ENCODE results near the gene LPAR5. TPM values are rescaled to one million over a fixed set of nuclear protein-coding genes. Genes with fewer than 3 reads are reported as not detected.

LPAR5 gene
- total RNA-seq: 10 to 100 TPM in 1 of 2 donors, 1 to 10 TPM in 1; 5.6 to 10.6 TPM

- Mint-ChIP-seq H3K9me3 (no peaks in the 10 kb centered on the region), H3K4me1 (ENCODE audit: low read depth in 2 of 2) (peaks cover 39 to 41% of the 10 kb centered on the region in 2 donors), H3K4me3 (peak within 1 kb of the TSS; percentile 65), H3K27me3 (no peaks in the 10 kb centered on the region), H3K27ac (peak within 1 kb of the TSS; percentile 71 to 87), H3K36me3 (no peaks in the 10 kb centered on the region)
- DNase-seq (ENCODE audit: low spot score): no peak
- ATAC-seq: peak; percentile 58 to 72
These were observed at the start of gene LPAR5 for GRCh38 chr12:6635856-6636531. TSS of gene LPAR5 (minus strand) at chr12:6635959. CDS start at chr12:6621248, 14,711 bp downstream.

GRCh38 chr12:6684609-6685008, 48.9 kb upstream of the LPAR5 start:
- Mint-ChIP-seq H3K4me3 (peak overlapping the region; percentile 54), H3K27ac (peak overlapping the region; percentile 76 to 81), H3K4me1 (ENCODE audit: low read depth in 2 of 2) (peaks cover 45 to 49% of the 10 kb centered on the region in 2 donors), H3K36me3 (peaks cover 17% of the 10 kb centered on the region), H3K27me3 (no peaks in the 10 kb centered on the region), H3K9me3 (no peaks in the 10 kb centered on the region)
- DNase-seq (ENCODE audit: low spot score) (no peak), ATAC-seq (no peak)

- no peak for DNase-seq (ENCODE audit: low spot score)
These were observed 41.2 kb upstream of the LPAR5 start for GRCh38 chr12:6676962-6677361.

GRCh38 chr12:6672143-6672542, 36.4 kb upstream of the LPAR5 start:
- DNase-seq (ENCODE audit: low spot score): no peak
- H3K4me1 Mint-ChIP-seq (ENCODE audit: low read depth in 2 of 2): peaks cover 0 to 7% of the 10 kb centered on the region in 2 donors
- no peaks in the 10 kb centered on the region for H3K27me3 Mint-ChIP-seq
- no peak overlapping the region for H3K27ac Mint-ChIP-seq
- no peaks in the 10 kb centered on the region for H3K9me3 Mint-ChIP-seq
- peaks cover 45% of the 10 kb centered on the region for H3K36me3 Mint-ChIP-seq
- H3K4me3 Mint-ChIP-seq: no peak overlapping the region
- ATAC-seq: no peak

More at GRCh38 chr12:6676962-6677361, 41.2 kb upstream of the LPAR5 start:
- Mint-ChIP-seq H3K9me3 (no peaks in the 10 kb centered on the region), H3K4me3 (no peak overlapping the region), H3K4me1 (ENCODE audit: low read depth in 2 of 2) (peaks cover 0 to 11% of the 10 kb centered on the region in 2 donors), H3K36me3 (peaks cover 33% of the 10 kb centered on the region), H3K27ac (no peak overlapping the region), H3K27me3 (no peaks in the 10 kb centered on the region)
- ATAC-seq: no peak

GRCh38 chr12:6667559-6668210, 31.9 kb upstream of the LPAR5 start:
- H3K4me3 Mint-ChIP-seq: no peak overlapping the region
- ATAC-seq (no peak), DNase-seq (ENCODE audit: low spot score) (no peak)
- peak overlapping the region in 1 of 2 donors; percentile 43 for H3K27ac Mint-ChIP-seq
- H3K27me3 Mint-ChIP-seq: no peaks in the 10 kb centered on the region
- H3K36me3 Mint-ChIP-seq: peaks cover 29% of the 10 kb centered on the region
- H3K4me1 Mint-ChIP-seq (ENCODE audit: low read depth in 2 of 2): peaks cover 22 to 31% of the 10 kb centered on the region in 2 donors
- H3K9me3 Mint-ChIP-seq: no peaks in the 10 kb centered on the region

GRCh38 chr12:6666211-6666610, 30.5 kb upstream of the LPAR5 start:
- DNase-seq (ENCODE audit: low spot score) (no peak), ATAC-seq (no peak)
- Mint-ChIP-seq H3K9me3 (no peaks in the 10 kb centered on the region), H3K4me1 (ENCODE audit: low read depth in 2 of 2) (peaks cover 32 to 36% of the 10 kb centered on the region in 2 donors), H3K27me3 (no peaks in the 10 kb centered on the region), H3K27ac (no peak overlapping the region), H3K4me3 (no peak overlapping the region), H3K36me3 (peaks cover 18% of the 10 kb centered on the region)

- Mint-ChIP-seq H3K9me3 (no peaks in the 10 kb centered on the region), H3K4me1 (ENCODE audit: low read depth in 2 of 2) (peaks cover 32 to 36% of the 10 kb centered on the region in 2 donors), H3K27ac (peak overlapping the region; percentile 92 to 99), H3K36me3 (peaks cover 9% of the 10 kb centered on the region), H3K4me3 (peak overlapping the region; percentile 34), H3K27me3 (no peaks in the 10 kb centered on the region)
- DNase-seq (ENCODE audit: low spot score): no peak
- no peak for ATAC-seq
These were observed 29.1 kb upstream of the LPAR5 start for GRCh38 chr12:6664902-6665301.

GRCh38 chr12:6662906-6663742, 27.4 kb upstream of the LPAR5 start, which contains the start of gene ING4:
TSS of gene ING4 (minus strand) at chr12:6663119. CDS start at chr12:6663101, 18 bp downstream.
- ATAC-seq: peak; percentile 100
- DNase-seq (ENCODE audit: low spot score): peak; percentile 98
- Mint-ChIP-seq H3K4me3 (peak within 1 kb of the TSS; percentile 99), H3K9me3 (no peaks in the 10 kb centered on the region), H3K4me1 (ENCODE audit: low read depth in 2 of 2) (peaks cover 42% of the 10 kb centered on the region in 2 donors), H3K27me3 (no peaks in the 10 kb centered on the region), H3K36me3 (peaks cover 13% of the 10 kb centered on the region), H3K27ac (peak within 1 kb of the TSS; percentile 92 to 99)

- DNase-seq (ENCODE audit: low spot score) (no peak), ATAC-seq (peak; percentile 60 to 61)
- Mint-ChIP-seq H3K27me3 (no peaks in the 10 kb centered on the region), H3K4me1 (ENCODE audit: low read depth in 2 of 2) (peaks cover 42 to 44% of the 10 kb centered on the region in 2 donors), H3K9me3 (no peaks in the 10 kb centered on the region), H3K4me3 (peak overlapping the region; percentile 99), H3K27ac (peak overlapping the region; percentile 92 to 99), H3K36me3 (peaks cover 9% of the 10 kb centered on the region)
These were observed 26.8 kb upstream of the LPAR5 start for GRCh38 chr12:6662602-6662905.

- Mint-ChIP-seq H3K27ac (no peak overlapping the region), H3K9me3 (no peaks in the 10 kb centered on the region), H3K36me3 (peaks cover 25% of the 10 kb centered on the region), H3K4me1 (ENCODE audit: low read depth in 2 of 2) (peaks cover 9 to 14% of the 10 kb centered on the region in 2 donors), H3K27me3 (no peaks in the 10 kb centered on the region), H3K4me3 (no peak overlapping the region)
- ATAC-seq (no peak), DNase-seq (ENCODE audit: low spot score) (no peak)
These were observed 18.2 kb upstream of the LPAR5 start for GRCh38 chr12:6653987-6654386.

- no peak for ATAC-seq
- Mint-ChIP-seq H3K4me3 (no peak overlapping the region), H3K9me3 (no peaks in the 10 kb centered on the region), H3K36me3 (peaks cover 19% of the 10 kb centered on the region), H3K27me3 (no peaks in the 10 kb centered on the region), H3K27ac (no peak overlapping the region), H3K4me1 (ENCODE audit: low read depth in 2 of 2) (peaks cover 2 to 10% of the 10 kb centered on the region in 2 donors)
- DNase-seq (ENCODE audit: low spot score): no peak
These were observed 17.6 kb upstream of the LPAR5 start for GRCh38 chr12:6653342-6653741.

GRCh38 chr12:6652391-6652790, 16.6 kb upstream of the LPAR5 start:
- no peak for DNase-seq (ENCODE audit: low spot score)
- Mint-ChIP-seq H3K27ac (peak overlapping the region in 1 of 2 donors; percentile 16), H3K36me3 (peaks cover 22% of the 10 kb centered on the region), H3K27me3 (no peaks in the 10 kb centered on the region), H3K4me3 (no peak overlapping the region), H3K9me3 (no peaks in the 10 kb centered on the region), H3K4me1 (ENCODE audit: low read depth in 2 of 2) (peaks cover 0 to 4% of the 10 kb centered on the region in 2 donors)
- no peak for ATAC-seq

GRCh38 chr12:6650832-6651231, 15.1 kb upstream of the LPAR5 start:
- Mint-ChIP-seq H3K4me1 (ENCODE audit: low read depth in 2 of 2) (peaks cover 8 to 12% of the 10 kb centered on the region in 2 donors), H3K9me3 (no peaks in the 10 kb centered on the region), H3K36me3 (peaks cover 19% of the 10 kb centered on the region), H3K27ac (no peak overlapping the region), H3K27me3 (no peaks in the 10 kb centered on the region), H3K4me3 (no peak overlapping the region)
- no peak for ATAC-seq
- no peak for DNase-seq (ENCODE audit: low spot score)

All from natural killer cell treated with Interleukin-12 subunit alpha and Interleukin-12 subunit beta and Interleukin-15 and Interleukin-18, amount 100 ng/mL, for 72 hours (primary cell).